HG02885 (cell line): ENCODE results near the gene DLG2.
"Not testable (repeated sequence)": the region's sequence is repeated elsewhere in the genome, so short reads cannot be mapped to it uniquely, and the experiment has no call there.

Experiments used
- ATAC-seq: cut with Tn5 transposase; IDR thresholded peaks from one replicate; pipeline ENCODE4 v1.9.1; 2021; ENCODE audit warnings: mild to moderate bottlenecking; ENCODE audit not compliant: unreplicated experiment, poor library complexity

The DLG2 gene

DNA sequence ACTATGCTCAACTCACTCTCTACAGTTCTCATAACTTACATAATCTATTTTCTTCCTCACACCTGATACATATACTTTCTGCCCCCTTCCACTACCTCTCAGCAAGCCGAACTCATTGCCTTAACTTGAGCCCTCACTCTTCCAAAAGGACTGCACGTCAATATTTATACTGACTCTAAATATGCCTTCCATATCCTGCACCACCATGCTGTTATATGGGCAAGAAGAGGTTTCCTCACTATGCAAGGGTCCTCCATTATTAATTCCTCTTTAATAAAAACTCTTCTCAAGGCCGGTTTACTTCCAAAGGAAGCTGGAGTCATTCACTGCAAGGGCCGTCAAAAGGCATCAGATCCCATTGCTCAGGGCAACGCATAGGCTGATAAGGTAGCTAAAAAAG is 2204.5 kb downstream of the DLG2 start:
- not testable (repeated sequence) for ATAC-seq

DNA sequence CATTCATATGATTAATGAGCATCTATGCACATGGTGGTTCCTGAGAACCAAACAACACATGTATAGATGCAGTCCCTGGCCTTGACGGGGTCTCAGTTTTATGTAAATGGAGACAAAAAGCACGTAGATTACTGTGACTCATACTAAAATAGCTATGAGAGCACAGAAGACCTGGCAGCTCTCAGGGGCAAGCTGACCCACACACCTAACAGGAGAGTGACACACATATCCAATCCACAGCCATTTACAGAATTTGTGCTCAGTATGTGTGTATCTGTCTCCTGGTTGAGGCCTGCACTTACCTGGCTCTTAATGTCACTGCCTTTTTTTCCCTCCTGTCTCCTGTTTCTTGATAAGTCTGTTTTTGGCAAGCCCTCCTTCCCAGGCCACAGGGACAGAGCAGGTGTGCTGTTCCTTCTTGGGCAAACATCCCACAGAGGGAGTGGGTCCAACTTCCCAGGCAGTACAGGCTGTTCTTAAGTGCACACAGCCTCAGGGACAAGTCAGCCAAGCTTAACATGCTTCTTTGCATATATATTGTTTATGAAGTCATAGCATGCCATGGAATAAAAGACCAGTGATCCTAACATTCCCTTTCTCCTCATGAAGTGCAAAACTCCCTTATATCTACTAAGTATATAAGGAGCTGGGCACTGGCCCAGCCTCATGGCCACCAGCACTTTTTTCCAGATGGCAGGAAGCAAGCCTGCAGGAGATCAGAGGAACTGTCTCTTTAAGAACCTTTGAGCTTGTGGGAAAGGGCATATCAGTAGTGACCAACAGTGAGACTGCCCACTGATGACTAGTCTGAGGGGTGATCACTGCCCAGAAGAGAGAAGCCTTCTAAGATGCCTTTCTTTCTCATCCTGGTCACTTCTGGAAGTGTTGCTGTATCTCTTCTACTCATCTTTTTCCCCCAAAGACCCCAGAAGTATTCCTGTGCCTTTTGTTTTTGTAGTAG is 2216.3 kb downstream of the DLG2 start:
- ATAC-seq: no peak

DNA sequence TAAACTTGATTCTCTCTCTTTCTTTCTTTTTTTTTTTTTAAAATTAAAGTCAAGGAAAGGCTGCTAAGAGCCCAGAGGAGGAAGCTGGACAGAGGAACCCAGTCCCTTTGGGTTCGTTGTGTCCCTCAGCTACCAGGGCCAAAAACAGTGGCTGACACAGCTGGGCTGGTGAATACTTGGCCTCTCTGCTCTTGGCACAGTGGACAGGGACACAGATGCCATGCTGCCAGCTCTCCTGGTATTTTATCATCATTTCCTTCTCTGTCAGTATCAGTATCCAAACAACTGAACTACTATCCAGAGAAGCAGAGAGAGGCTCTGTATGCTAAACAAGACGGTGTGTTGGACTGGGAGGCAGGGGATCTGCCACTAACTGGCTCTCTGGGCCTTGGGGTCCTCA is 2217.3 kb downstream of the DLG2 start:
- ATAC-seq: no peak

DNA sequence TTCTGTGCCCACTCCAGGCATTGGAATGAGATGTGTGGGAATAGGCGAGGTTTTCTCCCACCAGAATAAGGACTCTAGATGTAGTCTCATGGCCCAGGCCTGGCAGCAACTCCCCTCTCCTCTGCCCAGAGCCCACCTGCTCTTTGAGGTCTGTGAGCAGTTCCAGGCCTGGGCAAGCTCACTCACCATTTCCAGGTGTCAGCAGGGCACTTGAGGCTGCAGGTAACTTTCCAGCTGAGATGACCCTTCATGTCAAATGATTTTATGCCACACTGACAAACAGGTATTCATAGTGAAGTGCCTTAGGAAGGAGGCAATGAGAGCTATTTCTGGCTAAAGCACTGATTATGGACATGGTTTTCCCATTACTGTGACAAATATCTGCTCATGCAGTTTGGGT is 2217.7 kb downstream of the DLG2 start:
- ATAC-seq: no peak

DNA sequence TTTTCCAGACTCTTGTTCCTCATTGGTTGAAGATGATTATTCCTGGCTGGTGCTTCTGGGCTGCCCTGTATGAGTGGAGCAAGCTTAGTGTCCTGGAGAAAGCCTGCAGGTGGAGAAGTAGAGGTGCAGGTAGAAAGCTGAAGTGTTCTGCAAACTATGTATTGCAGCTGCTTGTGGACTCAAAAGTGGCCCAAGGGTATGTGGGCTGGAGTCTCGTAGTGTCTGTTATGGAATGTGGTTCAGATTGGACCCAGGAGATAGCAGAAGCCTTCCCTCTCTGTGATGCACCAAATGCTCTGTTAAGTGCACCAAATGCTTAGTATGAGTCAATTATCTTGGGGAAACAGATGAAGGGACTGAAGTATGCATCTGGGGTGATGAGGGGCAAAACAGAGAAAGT is 2218.2 kb downstream of the DLG2 start:
- no peak for ATAC-seq
